SU-DHL-6 (cell line): ENCODE measurements around the gene SLC17A2.

Source experiments
- H2AFZ ChIP-seq: fragments of 200-600 bp; sonication (generic); 2 replicates; pipeline ENCODE4 v1.6.1; 2014; ENCODE audit warnings: low read depth, mild to moderate bottlenecking, moderate library complexity, mixed read lengths, antibody characterized with exemption, low read length; ENCODE audit not compliant: severe bottlenecking
- H3F3A ChIP-seq: fragments of 200-600 bp; shearing (Covaris generic); 2 replicates; pipeline ENCODE4 v1.6.0; 2016; ENCODE audit warnings: antibody characterized with exemption, mild to moderate bottlenecking; ENCODE audit not compliant: insufficient read depth
- H3K27ac ChIP-seq: fragments of 200-600 bp; sonication (generic); 2 replicates; pipeline ENCODE4 v1.5.1; 2016; ENCODE audit warnings: low read depth, mild to moderate bottlenecking, low read length, moderate library complexity, mixed read lengths
- H3K27me3 ChIP-seq: fragments of 200-600 bp; sonication (generic), shearing (Covaris generic); 2 replicates; pipeline ENCODE4 v1.6.0; 2014; ENCODE audit warnings: mild to moderate bottlenecking, low read length
- H3K36me3 ChIP-seq: fragments of 200-600 bp; sonication (generic); 2 replicates; pipeline ENCODE4 v1.6.1; 2014; ENCODE audit warnings: mild to moderate bottlenecking, low read length, mixed read lengths
- H3K4me2 ChIP-seq: fragments of 300-600, 200-600 bp; shearing (Covaris generic), sonication (generic); 2 replicates; pipeline ENCODE4 v1.6.0; 2014; ENCODE audit warnings: low read length, low read depth, mild to moderate bottlenecking; ENCODE audit not compliant: poor library complexity, severe bottlenecking
- H3K4me3 ChIP-seq: fragments of 200-600 bp; sonication (generic); 2 replicates; pipeline ENCODE4 v1.5.1; 2014; ENCODE audit warnings: antibody characterized with exemption, low read length, mild to moderate bottlenecking, mixed read lengths; ENCODE audit not compliant: insufficient read depth, poor library complexity, severe bottlenecking
- H3K79me2 ChIP-seq: fragments of 200-600 bp; sonication (generic); 2 replicates; pipeline ENCODE4 v1.6.1; 2014; ENCODE audit warnings: mild to moderate bottlenecking, low read length, moderate library complexity; ENCODE audit not compliant: insufficient read depth
- H3K9ac ChIP-seq: fragments of 200-600 bp; sonication (generic); 2 replicates; pipeline ENCODE4 v1.7.0; 2014; ENCODE audit warnings: mild to moderate bottlenecking, low read length
- H3K9me2 ChIP-seq: fragments of 200-600 bp; sonication (generic); replicated peaks from 2 replicates; pipeline ENCODE4 v1.6.1; 2014; ENCODE audit warnings: low read length; ENCODE audit not compliant: insufficient read depth
- H3K9me3 ChIP-seq: fragments of 200-600 bp; sonication (generic); 2 replicates; pipeline ENCODE4 v1.6.1; 2014; ENCODE audit warnings: low read length, mixed read lengths; ENCODE audit not compliant: insufficient read depth
- H4K20me1 ChIP-seq: fragments of 200-600 bp; sonication (generic); 2 replicates; pipeline ENCODE4 v1.6.1; 2014; ENCODE audit warnings: low read depth, mild to moderate bottlenecking, antibody characterized with exemption, low read length, moderate library complexity, mixed read lengths
- EZH2phosphoT487 ChIP-seq: fragments of 200-600 bp; sonication (generic), shearing (Covaris generic); conservative IDR thresholded peaks from 2 replicates; pipeline ENCODE4 v1.6.1; 2018; ENCODE audit warnings: mild to moderate bottlenecking, antibody characterized with exemption, low read length, moderate library complexity, mixed read lengths
- TF ChIP-seq, protein P1 (sequence below): fragments of 200-600 bp; sonication (generic); IDR thresholded peaks from one replicate; pipeline ENCODE4 v1.5.1; 2017; ENCODE audit warnings: antibody characterized with exemption, mild to moderate bottlenecking, low read length, moderate library complexity; ENCODE audit not compliant: insufficient read depth, poor library complexity, severe bottlenecking

Gene SLC17A2

DNA sequence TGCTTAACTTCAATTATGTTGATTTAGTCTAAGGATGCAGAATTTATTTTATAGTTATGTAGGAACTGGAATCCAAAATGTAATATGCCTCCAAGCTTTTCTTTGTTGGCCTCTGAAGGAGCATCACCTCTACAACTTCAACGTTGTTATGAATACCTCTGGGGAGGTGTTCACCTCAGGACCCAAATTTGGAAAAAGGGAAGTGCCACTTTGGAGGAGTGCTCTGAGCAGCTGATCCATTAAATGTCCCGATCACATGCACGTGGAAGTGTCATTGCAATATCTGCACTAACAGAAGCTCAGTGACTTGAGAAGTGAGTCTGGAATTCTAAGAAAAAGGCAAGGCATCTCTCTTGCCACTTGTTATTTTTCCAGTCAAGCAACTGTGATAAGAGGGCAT lies 34.2 kb downstream of the SLC17A2 start:
- no peaks in the 10 kb centered on the region for H3K36me3 ChIP-seq
- no peak overlapping the region for H3K27ac ChIP-seq
- no peaks in the 10 kb centered on the region for H4K20me1 ChIP-seq
- H3K79me2 ChIP-seq = no peaks in the 10 kb centered on the region
- no peak overlapping the region for H3K4me2 ChIP-seq
- no peak overlapping the region for H3K9ac ChIP-seq
- no peak overlapping the region for H3K4me3 ChIP-seq
- H2AFZ ChIP-seq = no peak overlapping the region
- no peaks in the 10 kb centered on the region for H3K27me3 ChIP-seq
- no peaks in the 10 kb centered on the region for H3K9me3 ChIP-seq
- H3K9me2 ChIP-seq = no peaks in the 10 kb centered on the region
- no peaks in the 10 kb centered on the region for H3F3A ChIP-seq
- TF ChIP-seq, protein P1, sequence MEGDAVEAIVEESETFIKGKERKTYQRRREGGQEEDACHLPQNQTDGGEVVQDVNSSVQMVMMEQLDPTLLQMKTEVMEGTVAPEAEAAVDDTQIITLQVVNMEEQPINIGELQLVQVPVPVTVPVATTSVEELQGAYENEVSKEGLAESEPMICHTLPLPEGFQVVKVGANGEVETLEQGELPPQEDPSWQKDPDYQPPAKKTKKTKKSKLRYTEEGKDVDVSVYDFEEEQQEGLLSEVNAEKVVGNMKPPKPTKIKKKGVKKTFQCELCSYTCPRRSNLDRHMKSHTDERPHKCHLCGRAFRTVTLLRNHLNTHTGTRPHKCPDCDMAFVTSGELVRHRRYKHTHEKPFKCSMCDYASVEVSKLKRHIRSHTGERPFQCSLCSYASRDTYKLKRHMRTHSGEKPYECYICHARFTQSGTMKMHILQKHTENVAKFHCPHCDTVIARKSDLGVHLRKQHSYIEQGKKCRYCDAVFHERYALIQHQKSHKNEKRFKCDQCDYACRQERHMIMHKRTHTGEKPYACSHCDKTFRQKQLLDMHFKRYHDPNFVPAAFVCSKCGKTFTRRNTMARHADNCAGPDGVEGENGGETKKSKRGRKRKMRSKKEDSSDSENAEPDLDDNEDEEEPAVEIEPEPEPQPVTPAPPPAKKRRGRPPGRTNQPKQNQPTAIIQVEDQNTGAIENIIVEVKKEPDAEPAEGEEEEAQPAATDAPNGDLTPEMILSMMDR = no peak
- TF ChIP-seq EZH2phosphoT487 = no peak

DNA sequence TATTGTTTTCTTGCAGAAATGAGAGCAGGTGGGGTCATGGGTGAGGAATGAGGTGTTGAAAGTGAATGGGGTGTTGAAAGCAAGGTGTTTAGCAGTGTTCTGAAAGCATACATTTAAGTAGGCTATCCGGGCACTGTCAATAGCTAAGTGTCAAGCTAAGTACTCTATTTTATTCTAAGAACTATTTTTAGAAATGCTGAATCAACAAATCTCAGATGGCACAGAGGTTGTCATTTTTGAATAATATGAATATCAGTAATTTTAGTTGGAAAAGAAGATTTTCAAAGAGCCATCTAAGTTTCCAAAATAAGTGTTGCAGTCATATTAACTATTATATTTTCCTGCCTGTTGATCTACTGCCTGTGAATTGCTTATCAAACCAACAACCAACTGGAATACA lies 34.7 kb downstream of the SLC17A2 start:
- Histone ChIP-seq H3K27me3 (no peaks in the 10 kb centered on the region), H3K4me2 (no peak overlapping the region), H3K4me3 (no peak overlapping the region), H3K9ac (no peak overlapping the region), H3K9me3 (no peaks in the 10 kb centered on the region), H3K9me2 (no peaks in the 10 kb centered on the region), H3K79me2 (no peaks in the 10 kb centered on the region), H2AFZ (no peak overlapping the region), H4K20me1 (no peaks in the 10 kb centered on the region), H3K36me3 (no peaks in the 10 kb centered on the region), H3F3A (no peaks in the 10 kb centered on the region), H3K27ac (no peak overlapping the region)
- TF ChIP-seq, protein P1 = no peak
- TF ChIP-seq EZH2phosphoT487 = no peak

DNA sequence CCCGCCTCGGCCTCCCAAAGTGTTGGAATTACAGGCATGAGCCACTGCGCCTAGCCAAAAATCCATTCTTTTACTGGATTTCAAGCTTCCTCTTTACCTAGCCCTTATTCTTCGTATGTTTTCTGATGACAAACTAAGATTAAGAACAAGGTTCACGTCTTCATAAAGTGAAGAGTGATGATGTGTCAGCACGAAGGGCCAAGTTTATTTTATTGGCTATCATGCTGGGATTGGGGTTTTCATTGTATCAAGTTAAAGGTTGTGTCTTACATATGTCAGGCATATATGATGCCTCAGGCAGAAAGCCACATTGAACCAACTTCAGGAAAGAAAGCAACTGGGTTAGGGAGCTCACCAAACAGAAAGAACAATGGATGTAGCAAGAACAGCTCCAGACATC lies 36.7 kb downstream of the SLC17A2 start:
- Histone ChIP-seq H3K79me2 (no peaks in the 10 kb centered on the region), H3K4me2 (no peak overlapping the region), H3K9ac (no peak overlapping the region), H4K20me1 (no peaks in the 10 kb centered on the region), H3K27me3 (no peaks in the 10 kb centered on the region), H3K9me3 (no peaks in the 10 kb centered on the region), H3K36me3 (no peaks in the 10 kb centered on the region), H3K9me2 (no peaks in the 10 kb centered on the region), H3K27ac (no peak overlapping the region), H3K4me3 (no peak overlapping the region), H3F3A (no peaks in the 10 kb centered on the region), H2AFZ (no peak overlapping the region)
- TF ChIP-seq, protein P1 = no peak
- TF ChIP-seq EZH2phosphoT487 = no peak

- no peak overlapping the region for H2AFZ ChIP-seq
- H3K4me3 ChIP-seq = no peak overlapping the region
- H3K9ac ChIP-seq = no peak overlapping the region
- H3K9me3 ChIP-seq = no peaks in the 10 kb centered on the region
- H3K36me3 ChIP-seq = no peaks in the 10 kb centered on the region
- TF ChIP-seq, protein P1 = no peak
- TF ChIP-seq EZH2phosphoT487 = no peak
- H3K79me2 ChIP-seq = no peaks in the 10 kb centered on the region
- H3F3A ChIP-seq = no peaks in the 10 kb centered on the region
- H3K9me2 ChIP-seq = no peaks in the 10 kb centered on the region
- no peaks in the 10 kb centered on the region for H3K27me3 ChIP-seq
- H4K20me1 ChIP-seq = no peaks in the 10 kb centered on the region
- no peak overlapping the region for H3K27ac ChIP-seq
- no peak overlapping the region for H3K4me2 ChIP-seq
These were observed 37.6 kb downstream of the SLC17A2 start for GRCh38 chr6:25892877-25893276.
